Activated T-cell treated with anti-CD3 and anti-CD28 coated beads for 4 hours (primary cell): ENCODE results near the gene MAPK10.

Experiments
- DNase-seq: peaks from one replicate; pipeline ENCODE4 v3.0.0-alpha.2; 2020

The MAPK10 gene

DNA sequence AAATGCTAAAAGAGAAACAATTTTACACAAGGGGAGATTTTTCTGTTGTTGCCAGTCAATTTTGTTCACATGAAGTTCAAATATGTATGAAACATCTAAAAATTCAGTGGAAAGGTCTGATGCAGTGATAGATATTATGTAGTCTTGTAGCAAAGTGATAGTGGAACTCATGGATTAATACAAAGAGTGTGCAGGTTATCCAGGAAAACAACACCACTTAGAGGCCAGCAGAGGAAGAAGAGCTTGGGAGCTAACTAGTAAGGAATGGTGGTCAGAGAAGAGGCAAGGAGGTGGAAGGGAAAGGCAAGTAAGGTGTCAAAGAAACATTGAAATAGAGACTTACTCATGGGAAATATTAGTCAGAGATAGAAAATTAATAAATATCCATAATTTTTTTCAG is 395.6 kb downstream of the MAPK10 start:
- DNase-seq, result no peak

GRCh38 chr4:85963231-85963630 is 396.6 kb downstream of the MAPK10 start:
- DNase-seq, result no peak

GRCh38 chr4:85961887-85962286 is 398.0 kb downstream of the MAPK10 start:
- no peak for DNase-seq

DNA sequence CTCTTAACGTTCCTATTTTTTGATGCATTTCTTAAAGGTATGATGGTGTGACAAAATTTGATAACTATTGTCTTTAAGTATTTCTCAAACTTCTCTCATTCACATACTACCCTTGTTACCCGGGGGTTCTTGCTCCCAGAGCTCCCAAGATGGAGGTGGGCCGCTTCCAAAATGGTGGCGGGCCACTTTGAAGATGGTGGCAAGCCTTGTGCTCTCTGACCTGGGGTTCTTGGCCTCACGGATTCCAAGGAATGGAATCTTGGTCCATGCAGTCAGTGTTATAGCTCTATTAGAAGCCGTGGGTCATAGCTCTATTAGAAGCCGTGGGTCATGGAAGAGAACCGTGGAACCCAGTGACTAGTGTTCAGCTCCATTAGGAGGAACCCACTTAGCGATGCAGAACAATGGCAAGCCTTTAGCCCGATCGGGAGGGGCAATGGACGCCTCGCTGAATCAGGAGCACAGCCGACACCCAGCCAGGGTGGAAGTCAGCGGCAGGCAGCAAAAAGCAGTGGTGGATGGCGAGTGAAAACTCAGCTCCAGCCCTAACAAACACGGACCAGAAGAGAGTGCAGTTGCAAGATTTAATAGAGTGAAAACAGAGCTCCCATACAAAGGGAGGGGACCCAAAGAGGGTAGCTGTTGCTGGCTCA is 403.4 kb downstream of the MAPK10 start:
- no peak for DNase-seq

- DNase-seq, result no peak
Observed at GRCh38 chr4:85955620-85956292, 404.1 kb downstream of the MAPK10 start.

DNA sequence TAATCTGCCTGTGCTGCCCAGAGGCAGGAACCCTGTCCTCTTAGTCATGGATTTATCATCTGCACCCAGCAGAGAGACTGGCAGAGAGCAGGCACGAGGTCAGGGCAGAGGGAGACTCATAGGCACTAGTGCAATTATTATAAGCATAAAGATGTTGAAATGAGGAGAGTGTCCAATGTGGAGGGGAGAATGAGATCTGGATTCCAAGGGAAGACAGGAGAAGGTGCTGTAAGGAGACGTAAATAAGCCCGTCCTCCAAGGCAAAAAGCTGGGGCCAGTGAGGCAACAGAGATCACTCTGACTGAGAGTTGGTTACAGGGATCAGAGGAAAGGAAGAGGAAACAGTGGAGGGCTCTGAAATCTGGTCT is 406.2 kb downstream of the MAPK10 start:
- no peak for DNase-seq

GRCh38 chr4:85952972-85953650 is 406.7 kb downstream of the MAPK10 start:
- no peak for DNase-seq

GRCh38 chr4:85952528-85952927 is 407.3 kb downstream of the MAPK10 start:
- DNase-seq, result no peak

DNA sequence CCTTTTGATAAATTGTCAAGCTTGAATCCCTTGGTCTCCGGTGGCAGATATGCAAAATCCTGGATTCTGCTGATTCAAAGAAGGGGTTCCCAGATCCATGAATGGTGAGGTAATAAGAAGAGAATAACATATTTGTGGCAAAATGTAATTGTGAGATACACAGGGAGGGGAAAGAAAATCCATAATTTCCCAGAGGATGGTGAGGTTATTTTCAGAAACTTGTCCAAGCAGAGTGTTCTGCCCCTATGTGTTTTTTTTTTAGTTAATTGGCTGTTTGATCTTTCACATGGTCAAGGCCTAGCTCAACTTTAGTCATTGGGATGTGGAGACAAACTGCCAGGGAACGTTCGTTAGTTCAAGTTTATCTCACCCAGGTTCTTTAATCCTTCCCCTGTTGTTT is 408.8 kb downstream of the MAPK10 start:
- no peak for DNase-seq

DNA sequence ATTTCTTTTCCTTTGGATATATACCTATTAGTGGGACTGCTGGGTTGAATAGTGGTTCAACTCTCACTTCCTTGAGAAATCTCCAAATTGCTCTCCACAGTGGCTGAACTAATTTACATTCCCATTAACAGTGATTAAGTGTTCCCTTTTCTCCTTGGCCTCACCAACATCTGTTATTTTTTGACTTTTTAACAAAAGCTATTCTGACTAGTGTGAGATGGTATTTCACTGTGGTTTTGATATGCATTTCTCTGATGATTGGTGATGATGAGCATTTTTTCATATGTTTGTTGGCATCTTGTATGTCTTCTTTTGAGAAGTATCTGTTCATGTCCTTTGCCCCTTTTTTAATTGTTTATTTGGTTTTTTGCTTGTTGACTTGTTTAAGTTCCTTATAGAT is 413.0 kb downstream of the MAPK10 start:
- DNase-seq, result no peak

- no peak for DNase-seq
Observed at GRCh38 chr4:85942107-85942506, 417.7 kb downstream of the MAPK10 start.

- DNase-seq, result no peak
Observed at GRCh38 chr4:85940151-85940550, 419.7 kb downstream of the MAPK10 start.
